Astrocyte of the cerebellum (primary cell): ENCODE data around the gene TMEM184B.

Experiments used
- DNase-seq: peaks from one replicate; pipeline ENCODE4 v3.0.0-alpha.2; 2011; ENCODE audit warnings: low read depth
- H3K4me3 ChIP-seq: 2 replicates; pipeline ENCODE4 v1.5.1; 2011; ENCODE audit warnings: mild to moderate bottlenecking, low read depth, low read length, moderate library complexity
- CTCF ChIP-seq: IDR thresholded peaks from 2 replicates; pipeline ENCODE4 v1.5.1; 2012; ENCODE audit warnings: low read length, low read depth, moderate library complexity, mild to moderate bottlenecking; ENCODE audit errors: missing control alignments
- in situ Hi-C: cut with HindIII; loops from 2 replicates; pipeline ENCODE4 v1.10.0; 2017; ENCODE audit warnings: low sequenced_read_pairs

Gene TMEM184B

DNA sequence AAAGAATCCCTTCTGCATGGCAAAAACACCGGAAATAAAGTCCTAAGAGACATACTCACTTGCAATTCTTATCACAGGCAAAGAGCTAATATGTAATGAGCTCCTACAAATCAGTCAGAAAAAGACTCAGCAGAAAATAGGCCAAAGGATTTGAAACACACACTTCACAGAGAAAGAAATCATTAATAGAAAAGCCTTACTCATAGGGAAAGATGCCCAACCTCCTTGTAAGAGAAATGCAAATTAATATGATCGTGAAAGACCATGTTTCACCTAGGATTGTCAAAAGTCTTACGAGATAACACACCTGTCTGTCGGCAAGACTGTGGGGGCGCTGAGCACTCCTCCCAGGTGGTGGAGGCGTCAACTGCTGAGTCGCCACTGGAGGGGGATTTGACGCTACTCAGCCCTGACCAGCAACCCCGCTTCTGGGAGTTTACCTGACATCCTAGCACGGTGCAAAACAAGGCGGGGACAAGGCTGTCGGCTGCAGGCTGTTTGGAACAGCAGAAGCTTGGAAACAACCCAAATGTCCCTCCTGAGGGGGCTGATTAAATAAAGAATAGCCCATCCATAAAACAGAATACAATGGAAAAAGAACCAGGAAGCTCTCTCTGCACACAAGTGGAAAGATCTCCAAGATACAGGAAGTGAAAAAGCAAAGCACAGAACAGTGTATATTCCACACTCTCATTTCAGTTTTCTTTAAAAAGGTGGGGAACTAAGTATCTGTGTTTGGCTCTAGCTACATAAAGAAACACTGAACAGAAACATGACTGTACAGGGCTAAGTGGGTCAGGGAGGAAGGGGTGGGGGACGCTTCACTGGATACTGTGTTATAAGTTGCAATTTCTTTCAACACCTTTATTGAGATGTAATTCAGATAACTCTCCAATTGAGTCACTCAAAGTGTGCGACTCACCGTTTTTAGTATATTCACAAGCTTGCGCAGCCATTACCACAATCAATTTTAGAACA lies 33.0 kb upstream of the TMEM184B start:
- no peak overlapping the region for H3K4me3 ChIP-seq
- TF ChIP-seq CTCF: no peak
- DNase-seq: no peak
- in situ Hi-C loops: no loop called here

DNA sequence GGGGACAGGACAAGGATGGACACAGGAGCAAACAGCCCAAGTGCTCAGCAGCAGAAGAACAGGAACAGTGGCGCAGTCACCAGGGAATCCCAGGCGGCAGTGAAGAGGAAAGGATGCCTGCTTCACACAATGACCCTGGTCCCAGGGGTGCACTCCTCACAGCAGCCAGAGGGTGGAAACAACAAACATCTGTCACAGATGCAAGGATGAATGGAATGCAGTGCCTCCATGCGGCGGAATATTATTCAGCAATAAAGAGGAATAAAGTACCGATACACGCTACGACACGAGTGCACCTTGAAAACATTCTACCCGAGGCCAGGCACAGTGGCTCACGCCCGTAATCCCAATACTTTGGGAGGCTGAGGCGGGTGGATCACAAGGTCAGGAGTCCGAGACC lies 31.7 kb upstream of the TMEM184B start:
- TF ChIP-seq CTCF: no peak
- in situ Hi-C loops: no loop called here
- DNase-seq: no peak
- no peak overlapping the region for H3K4me3 ChIP-seq

GRCh38 chr22:38303974-38304373 lies 31.2 kb upstream of the TMEM184B start:
- in situ Hi-C loops: no loop called here
- H3K4me3 ChIP-seq: no peak overlapping the region
- no peak for DNase-seq
- TF ChIP-seq CTCF: no peak

DNA sequence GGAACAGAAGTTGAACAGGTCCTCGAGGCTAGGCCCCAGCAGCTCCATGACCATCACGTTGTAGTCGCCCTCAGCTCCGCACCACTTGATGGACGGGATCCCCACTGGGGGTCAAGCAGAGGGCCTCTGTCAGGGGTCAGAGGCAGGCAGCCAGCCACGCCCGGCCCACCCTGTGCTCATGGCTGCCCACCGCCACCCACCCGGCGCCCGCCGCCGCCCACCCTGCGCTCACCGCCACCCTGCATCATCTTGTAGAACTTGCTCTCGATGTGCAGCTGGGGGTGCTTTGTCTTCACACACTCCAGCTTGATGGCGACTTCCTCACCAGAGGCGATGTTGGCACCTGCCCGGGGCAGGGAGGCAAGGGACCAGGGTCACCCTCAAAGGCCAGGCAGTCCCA lies 30.1 kb upstream of the TMEM184B start:
- DNase-seq: no peak
- TF ChIP-seq CTCF: no peak
- H3K4me3 ChIP-seq: no peak overlapping the region
- in situ Hi-C loops: no loop called here

DNA sequence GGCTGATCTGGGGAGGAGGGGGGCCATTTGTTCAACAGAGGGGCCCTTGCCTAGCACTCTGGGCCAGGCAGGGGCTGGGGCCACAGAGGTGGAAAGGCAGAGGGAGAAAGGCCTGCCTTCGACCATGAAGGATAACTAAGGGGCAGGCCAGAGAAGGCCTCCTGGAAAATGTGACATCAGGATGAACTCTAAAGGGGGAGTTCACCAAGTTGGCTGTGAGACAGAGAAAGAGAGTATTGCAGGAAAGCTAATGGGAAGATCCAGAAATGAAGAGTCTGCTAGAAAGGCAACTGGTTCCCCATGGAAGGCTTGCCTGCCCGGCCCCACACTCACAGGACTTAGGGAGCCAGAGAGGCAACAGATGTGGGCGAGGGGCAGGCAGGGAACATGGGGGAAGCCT lies 28.1 kb upstream of the TMEM184B start:
- in situ Hi-C loops: no loop called here

More for the DNA sequence above, 28.1 kb upstream of the TMEM184B start:
- no peak for DNase-seq
- TF ChIP-seq CTCF: no peak
- no peak overlapping the region for H3K4me3 ChIP-seq
